KMS-11 (cell line): Measurements from ENCODE around the gene ADGRB3.

Experiments used
- H2AFZ ChIP-seq: fragments of 200-600 bp; sonication (generic); 2 replicates; pipeline ENCODE4 v1.6.1; 2016; ENCODE audit warnings: antibody characterized with exemption, mixed run types, low read depth
- H3K27ac ChIP-seq: fragments of 200-600 bp; sonication (generic); 2 replicates; pipeline ENCODE4 v1.6.1; 2016; ENCODE audit warnings: mild to moderate bottlenecking, mixed run types
- H3K27me3 ChIP-seq: fragments of 200-600 bp; sonication (generic); 2 replicates; pipeline ENCODE4 v1.6.1; 2017; ENCODE audit warnings: mild to moderate bottlenecking, low read depth, mixed run types, moderate library complexity; ENCODE audit not compliant: insufficient read depth
- H3K36me3 ChIP-seq: fragments of 200-600 bp; sonication (generic); 2 replicates; pipeline ENCODE4 v1.6.1; 2017; ENCODE audit warnings: mild to moderate bottlenecking, mixed run types; ENCODE audit not compliant: insufficient read depth
- H3K4me1 ChIP-seq: fragments of 200-600 bp; sonication (generic); 2 replicates; pipeline ENCODE4 v1.6.1; 2016; ENCODE audit warnings: mild to moderate bottlenecking, low read depth, mixed run types; ENCODE audit not compliant: poor library complexity, severe bottlenecking
- H3K4me2 ChIP-seq: fragments of 200-600 bp; sonication (generic); 2 replicates; pipeline ENCODE4 v1.7.0; 2016; ENCODE audit warnings: mild to moderate bottlenecking, mixed run types
- H3K4me3 ChIP-seq: fragments of 200-600 bp; sonication (generic); IDR thresholded peaks from 2 replicates; pipeline ENCODE4 v1.6.1; 2017; ENCODE audit warnings: low read depth, low read length, mixed read lengths; ENCODE audit not compliant: insufficient read depth
- H3K79me2 ChIP-seq: fragments of 200-600 bp; sonication (generic); 2 replicates; pipeline ENCODE4 v1.6.1; 2016; ENCODE audit warnings: low read depth, mixed run types; ENCODE audit not compliant: insufficient read depth
- H3K9ac ChIP-seq: fragments of 200-600 bp; sonication (generic); 2 replicates; pipeline ENCODE4 v1.6.1; 2016; ENCODE audit warnings: mild to moderate bottlenecking, mixed run types
- H4K20me1 ChIP-seq: fragments of 200-600 bp; sonication (generic); 2 replicates; pipeline ENCODE4 v1.6.1; 2016; ENCODE audit warnings: mild to moderate bottlenecking, mixed run types; ENCODE audit not compliant: insufficient read depth
- TF ChIP-seq, protein P1 (sequence below): fragments of 200-600 bp; sonication (generic); conservative IDR thresholded peaks from 2 replicates; pipeline ENCODE4 v1.6.1; 2017; ENCODE audit warnings: low read depth, mild to moderate bottlenecking, antibody characterized with exemption, low read length, moderate library complexity, mixed read lengths

Gene ADGRB3

GRCh38 chr6:68639826-68640490 lies 4.9 kb downstream of the ADGRB3 start:
- H4K20me1 ChIP-seq, result no peaks in the 10 kb centered on the region
- no peak overlapping the region for H2AFZ ChIP-seq
- H3K4me1 ChIP-seq, result peaks cover 8% of the 10 kb centered on the region
- H3K4me3 ChIP-seq, result no peak overlapping the region
- no peaks in the 10 kb centered on the region for H3K36me3 ChIP-seq
- no peak overlapping the region for H3K4me2 ChIP-seq
- no peak overlapping the region for H3K27ac ChIP-seq
- no peaks in the 10 kb centered on the region for H3K79me2 ChIP-seq
- H3K27me3 ChIP-seq, result no peaks in the 10 kb centered on the region
- TF ChIP-seq, protein P1, sequence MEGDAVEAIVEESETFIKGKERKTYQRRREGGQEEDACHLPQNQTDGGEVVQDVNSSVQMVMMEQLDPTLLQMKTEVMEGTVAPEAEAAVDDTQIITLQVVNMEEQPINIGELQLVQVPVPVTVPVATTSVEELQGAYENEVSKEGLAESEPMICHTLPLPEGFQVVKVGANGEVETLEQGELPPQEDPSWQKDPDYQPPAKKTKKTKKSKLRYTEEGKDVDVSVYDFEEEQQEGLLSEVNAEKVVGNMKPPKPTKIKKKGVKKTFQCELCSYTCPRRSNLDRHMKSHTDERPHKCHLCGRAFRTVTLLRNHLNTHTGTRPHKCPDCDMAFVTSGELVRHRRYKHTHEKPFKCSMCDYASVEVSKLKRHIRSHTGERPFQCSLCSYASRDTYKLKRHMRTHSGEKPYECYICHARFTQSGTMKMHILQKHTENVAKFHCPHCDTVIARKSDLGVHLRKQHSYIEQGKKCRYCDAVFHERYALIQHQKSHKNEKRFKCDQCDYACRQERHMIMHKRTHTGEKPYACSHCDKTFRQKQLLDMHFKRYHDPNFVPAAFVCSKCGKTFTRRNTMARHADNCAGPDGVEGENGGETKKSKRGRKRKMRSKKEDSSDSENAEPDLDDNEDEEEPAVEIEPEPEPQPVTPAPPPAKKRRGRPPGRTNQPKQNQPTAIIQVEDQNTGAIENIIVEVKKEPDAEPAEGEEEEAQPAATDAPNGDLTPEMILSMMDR, result no peak
- H3K9ac ChIP-seq, result no peak overlapping the region

- TF ChIP-seq, protein P1, result no peak
- Histone ChIP-seq H3K27me3 (no peaks in the 10 kb centered on the region), H4K20me1 (no peaks in the 10 kb centered on the region), H3K79me2 (no peaks in the 10 kb centered on the region), H3K27ac (no peak overlapping the region), H3K4me1 (peaks cover 8% of the 10 kb centered on the region), H3K4me3 (no peak overlapping the region), H3K36me3 (no peaks in the 10 kb centered on the region), H3K9ac (no peak overlapping the region), H2AFZ (no peak overlapping the region), H3K4me2 (no peak overlapping the region)
Measured at GRCh38 chr6:68640491-68640835, 5.4 kb downstream of the ADGRB3 start.

DNA sequence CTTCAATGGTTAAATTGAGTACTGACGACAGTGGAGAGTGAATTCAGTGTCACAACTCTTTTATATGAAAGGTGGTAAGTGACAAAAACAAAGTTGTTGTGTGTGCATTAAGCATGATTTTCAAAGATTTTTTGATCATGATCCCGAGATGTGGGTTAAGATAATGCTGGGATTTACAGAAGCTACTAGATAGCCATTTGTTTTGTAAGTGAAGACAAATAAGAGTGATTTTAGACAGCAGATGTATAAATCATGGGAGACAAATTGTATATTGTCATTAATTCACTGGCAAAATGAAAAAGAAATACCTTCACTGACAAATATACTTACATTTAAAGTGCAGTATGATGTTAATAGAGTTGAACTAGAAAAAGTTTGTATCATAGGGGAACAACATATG lies 6.1 kb downstream of the ADGRB3 start:
- H3K27ac ChIP-seq, result no peak overlapping the region
- no peaks in the 10 kb centered on the region for H4K20me1 ChIP-seq
- peaks cover 8% of the 10 kb centered on the region for H3K4me1 ChIP-seq
- H3K79me2 ChIP-seq, result no peaks in the 10 kb centered on the region
- TF ChIP-seq, protein P1, result no peak
- no peaks in the 10 kb centered on the region for H3K36me3 ChIP-seq
- no peak overlapping the region for H2AFZ ChIP-seq
- no peak overlapping the region for H3K4me3 ChIP-seq
- no peak overlapping the region for H3K4me2 ChIP-seq
- H3K27me3 ChIP-seq, result no peaks in the 10 kb centered on the region
- H3K9ac ChIP-seq, result no peak overlapping the region

DNA sequence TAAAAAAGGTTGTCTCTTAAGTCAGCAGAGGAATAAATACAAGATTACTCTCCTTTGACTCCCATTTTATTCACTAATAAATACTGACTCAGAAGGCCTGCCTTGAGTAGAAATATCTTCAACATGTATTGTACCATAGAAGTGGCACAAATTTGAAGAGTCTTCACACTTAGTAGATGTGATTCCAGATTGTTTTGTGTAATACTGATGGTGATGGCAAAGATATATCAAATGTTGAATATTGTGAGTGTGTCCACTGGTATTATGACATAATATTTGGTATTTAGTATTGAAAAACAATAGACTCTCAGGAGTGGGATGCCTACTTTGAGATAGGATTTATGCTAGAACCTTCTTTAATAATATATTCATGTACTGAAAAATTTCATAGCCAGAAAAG lies 7.0 kb downstream of the ADGRB3 start:
- Histone ChIP-seq H4K20me1 (no peaks in the 10 kb centered on the region), H3K4me2 (no peak overlapping the region), H2AFZ (no peak overlapping the region), H3K36me3 (no peaks in the 10 kb centered on the region), H3K27ac (no peak overlapping the region), H3K4me3 (no peak overlapping the region), H3K27me3 (no peaks in the 10 kb centered on the region), H3K9ac (no peak overlapping the region), H3K4me1 (peaks cover 1% of the 10 kb centered on the region), H3K79me2 (no peaks in the 10 kb centered on the region)
- TF ChIP-seq, protein P1, result no peak
